SK-N-SH treated with all-trans-retinoic acid at 6 μM for 48 hours (cell line): Measurements from ENCODE around the gene SPRED3.

Experiments used
- ATAC-seq: fragments of 200-7000 bp; cut with Tn5 transposase; 3 replicates; pipeline ENCODE4 v1.9.1; 2020; ENCODE audit warnings: mild to moderate bottlenecking, moderate library complexity
- ARNTL ChIP-seq: fragments of 450-650 bp; formaldehyde crosslinking; IDR thresholded peaks from 2 replicates; pipeline ENCODE4 v1.5.0; 2020; ENCODE audit warnings: low read depth, mild to moderate bottlenecking, moderate library complexity, borderline replicate concordance
- BACH2 ChIP-seq: fragments of 250-450 bp; sonication (Bioruptor Pico); IDR thresholded peaks from 2 replicates; pipeline ENCODE4 v1.9.0; 2021; ENCODE audit warnings: mild to moderate bottlenecking, borderline replicate concordance
- CREB5 ChIP-seq: fragments of 250-450 bp; sonication (Bioruptor Pico); IDR thresholded peaks from 2 replicates; pipeline ENCODE4 v1.5.1; 2020; ENCODE audit warnings: low read depth, mild to moderate bottlenecking, moderate library complexity
- CSDC2 ChIP-seq: fragments of 250-450 bp; sonication (Bioruptor Pico); IDR thresholded peaks from 2 replicates; pipeline ENCODE4 v1.5.0; 2020; ENCODE audit warnings: mild to moderate bottlenecking, moderate library complexity
- ESRRG ChIP-seq: fragments of 250-450 bp; sonication (Bioruptor Pico); IDR thresholded peaks from 2 replicates; pipeline ENCODE4 v1.6.1; 2021; ENCODE audit warnings: mild to moderate bottlenecking
- GLIS3 ChIP-seq: fragments of 250-450 bp; sonication (Bioruptor Pico); IDR thresholded peaks from 2 replicates; pipeline ENCODE4 v1.5.0; 2020; ENCODE audit warnings: mild to moderate bottlenecking, moderate library complexity
- ISL1 ChIP-seq: fragments of 250-450 bp; sonication (Bioruptor Pico); IDR thresholded peaks from 2 replicates; pipeline ENCODE4 v2.1.2; 2022; ENCODE audit warnings: mild to moderate bottlenecking, moderate library complexity
- OSR1 ChIP-seq: fragments of 250-450 bp; sonication (Bioruptor Pico); IDR thresholded peaks from 2 replicates; pipeline ENCODE4 v1.8.0; 2022; ENCODE audit warnings: moderate library complexity, mild to moderate bottlenecking, inconsistent platforms
- PPARA ChIP-seq: fragments of 250-450 bp; sonication (Bioruptor Pico); IDR thresholded peaks from 2 replicates; pipeline ENCODE4 v1.5.0; 2020; ENCODE audit warnings: mild to moderate bottlenecking, borderline replicate concordance
- RARB ChIP-seq: fragments of 250-450 bp; sonication (Bioruptor Pico); IDR thresholded peaks from 2 replicates; pipeline ENCODE4 v1.8.0; 2021; ENCODE audit warnings: mild to moderate bottlenecking, moderate library complexity
- SNAI2 ChIP-seq: fragments of 250-450 bp; sonication (Bioruptor Pico); IDR thresholded peaks from 2 replicates; pipeline ENCODE4 v1.5.0; 2020; ENCODE audit warnings: mild to moderate bottlenecking, moderate library complexity
- TOX ChIP-seq: fragments of 250-450 bp; sonication (Bioruptor Pico); IDR thresholded peaks from 2 replicates; pipeline ENCODE4 v1.8.0; 2021; ENCODE audit warnings: mild to moderate bottlenecking, moderate library complexity, borderline replicate concordance
- ZC3H10 ChIP-seq: fragments of 250-450 bp; sonication (Bioruptor Pico); IDR thresholded peaks from 2 replicates; pipeline ENCODE4 v1.5.1; 2021; ENCODE audit warnings: mild to moderate bottlenecking, moderate library complexity
- ZFP30 ChIP-seq: fragments of 450-650 bp; formaldehyde crosslinking; IDR thresholded peaks from 2 replicates; pipeline ENCODE4 v1.5.0; 2022; ENCODE audit warnings: mild to moderate bottlenecking, moderate library complexity
- ZNF565 ChIP-seq: fragments of 450-650 bp; formaldehyde crosslinking; conservative IDR thresholded peaks from 2 replicates; pipeline ENCODE4 v1.5.0; 2020; ENCODE audit warnings: low read depth, mild to moderate bottlenecking, moderate library complexity
- ZNF70 ChIP-seq: fragments of 450-650 bp; formaldehyde crosslinking; IDR thresholded peaks from 2 replicates; pipeline ENCODE4 v1.5.0; 2020; ENCODE audit warnings: mild to moderate bottlenecking, moderate library complexity
- ZNF8 ChIP-seq: fragments of 450-650 bp; formaldehyde crosslinking; IDR thresholded peaks from 2 replicates; pipeline ENCODE4 v1.5.0; 2020; ENCODE audit warnings: mild to moderate bottlenecking, moderate library complexity
- TF ChIP-seq, protein P1 (sequence below): fragments of 250-450 bp; sonication (Bioruptor Pico); IDR thresholded peaks from 2 replicates; pipeline ENCODE4 v1.8.0; 2020; ENCODE audit warnings: mild to moderate bottlenecking, moderate library complexity, borderline replicate concordance
- TF ChIP-seq, protein P2 (sequence below): fragments of 250-450 bp; sonication (Bioruptor Pico); IDR thresholded peaks from 2 replicates; pipeline ENCODE4 v1.5.1; 2021; ENCODE audit warnings: mild to moderate bottlenecking, moderate library complexity
- TF ChIP-seq, protein P3 (sequence below): fragments of 250-450 bp; sonication (Bioruptor Pico); IDR thresholded peaks from 2 replicates; pipeline ENCODE4 v1.5.0; 2020; ENCODE audit warnings: mild to moderate bottlenecking, moderate library complexity
- TF ChIP-seq, protein P4 (sequence below): fragments of 250-450 bp; sonication (Bioruptor Pico); IDR thresholded peaks from 2 replicates; pipeline ENCODE4 v1.8.0; 2021; ENCODE audit warnings: low read depth, mild to moderate bottlenecking, moderate library complexity, borderline replicate concordance

Gene SPRED3

DNA sequence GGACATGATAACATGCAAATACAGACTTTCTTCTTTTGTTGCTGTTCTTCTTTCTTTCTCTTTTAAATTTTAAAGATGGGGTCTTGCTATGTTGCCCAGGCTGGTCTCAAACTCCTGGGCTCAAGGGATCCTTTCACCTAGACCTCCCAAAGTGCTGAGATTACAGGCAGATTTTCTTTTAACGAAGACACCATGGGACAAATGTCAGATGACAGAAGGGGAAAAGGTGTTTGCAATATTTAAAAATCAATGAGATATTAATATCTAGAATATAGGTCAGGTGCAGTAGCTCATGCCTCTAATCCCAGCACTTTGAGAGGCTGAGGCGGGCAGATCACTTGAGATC, 41.3 kb downstream of the SPRED3 start (continued):
- TF ChIP-seq, protein P1, sequence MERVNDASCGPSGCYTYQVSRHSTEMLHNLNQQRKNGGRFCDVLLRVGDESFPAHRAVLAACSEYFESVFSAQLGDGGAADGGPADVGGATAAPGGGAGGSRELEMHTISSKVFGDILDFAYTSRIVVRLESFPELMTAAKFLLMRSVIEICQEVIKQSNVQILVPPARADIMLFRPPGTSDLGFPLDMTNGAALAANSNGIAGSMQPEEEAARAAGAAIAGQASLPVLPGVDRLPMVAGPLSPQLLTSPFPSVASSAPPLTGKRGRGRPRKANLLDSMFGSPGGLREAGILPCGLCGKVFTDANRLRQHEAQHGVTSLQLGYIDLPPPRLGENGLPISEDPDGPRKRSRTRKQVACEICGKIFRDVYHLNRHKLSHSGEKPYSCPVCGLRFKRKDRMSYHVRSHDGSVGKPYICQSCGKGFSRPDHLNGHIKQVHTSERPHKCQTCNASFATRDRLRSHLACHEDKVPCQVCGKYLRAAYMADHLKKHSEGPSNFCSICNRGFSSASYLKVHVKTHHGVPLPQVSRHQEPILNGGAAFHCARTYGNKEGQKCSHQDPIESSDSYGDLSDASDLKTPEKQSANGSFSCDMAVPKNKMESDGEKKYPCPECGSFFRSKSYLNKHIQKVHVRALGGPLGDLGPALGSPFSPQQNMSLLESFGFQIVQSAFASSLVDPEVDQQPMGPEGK (CRISPR knock-in tag): no peak

- ATAC-seq: no peak
Measured at GRCh38 chr19:38430931-38431330, 42.4 kb downstream of the SPRED3 start.

DNA sequence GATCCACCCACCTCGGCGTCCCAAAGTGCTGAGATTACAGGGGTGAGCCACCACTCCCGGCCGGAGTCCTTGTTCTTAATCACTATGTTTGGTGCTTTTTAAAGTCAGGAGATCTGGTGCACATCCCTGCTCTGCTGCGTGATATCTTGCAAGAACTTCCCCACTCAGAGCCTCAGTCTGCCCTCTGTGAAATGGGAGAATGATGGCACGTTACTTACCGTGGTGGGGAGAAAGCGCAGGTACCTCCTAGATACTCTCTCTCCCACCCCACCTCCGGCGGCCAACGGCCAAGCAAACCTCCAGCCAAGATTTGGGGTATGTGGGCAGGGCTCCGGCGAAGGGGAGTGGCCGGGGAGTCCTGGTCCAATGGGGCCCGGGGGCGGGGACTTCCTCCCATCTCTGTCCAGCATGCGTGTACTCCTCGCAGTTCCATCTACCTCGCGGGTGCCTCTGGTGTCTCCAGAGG, 44.8 kb downstream of the SPRED3 start, which contains the start of gene RYR1:
Gene RYR1, plus strand, starts transcription at position 424 of the 466 bp plus-strand sequence. CDS start 139 bp downstream, outside the sequence.
- ATAC-seq: peak; percentile 92
- TF ChIP-seq OSR1 (CRISPR knock-in tag) (no peak), GLIS3 (CRISPR knock-in tag) (no peak), ESRRG (CRISPR knock-in tag) (no peak), SNAI2 (no peak), ZNF565 (CRISPR knock-in tag) (no peak), TOX (no peak), ZNF70 (no peak), ZNF8 (CRISPR knock-in tag) (no peak), ZFP30 (CRISPR knock-in tag) (no peak), BACH2 (no peak), ISL1 (CRISPR knock-in tag) (no peak), RARB (CRISPR knock-in tag) (no peak)
- TF ChIP-seq, protein P2, sequence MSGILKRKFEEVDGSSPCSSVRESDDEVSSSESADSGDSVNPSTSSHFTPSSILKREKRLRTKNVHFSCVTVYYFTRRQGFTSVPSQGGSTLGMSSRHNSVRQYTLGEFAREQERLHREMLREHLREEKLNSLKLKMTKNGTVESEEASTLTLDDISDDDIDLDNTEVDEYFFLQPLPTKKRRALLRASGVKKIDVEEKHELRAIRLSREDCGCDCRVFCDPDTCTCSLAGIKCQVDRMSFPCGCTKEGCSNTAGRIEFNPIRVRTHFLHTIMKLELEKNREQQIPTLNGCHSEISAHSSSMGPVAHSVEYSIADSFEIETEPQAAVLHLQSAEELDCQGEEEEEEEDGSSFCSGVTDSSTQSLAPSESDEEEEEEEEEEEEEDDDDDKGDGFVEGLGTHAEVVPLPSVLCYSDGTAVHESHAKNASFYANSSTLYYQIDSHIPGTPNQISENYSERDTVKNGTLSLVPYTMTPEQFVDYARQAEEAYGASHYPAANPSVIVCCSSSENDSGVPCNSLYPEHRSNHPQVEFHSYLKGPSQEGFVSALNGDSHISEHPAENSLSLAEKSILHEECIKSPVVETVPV (CRISPR knock-in tag): no peak
- TF ChIP-seq, protein P3, sequence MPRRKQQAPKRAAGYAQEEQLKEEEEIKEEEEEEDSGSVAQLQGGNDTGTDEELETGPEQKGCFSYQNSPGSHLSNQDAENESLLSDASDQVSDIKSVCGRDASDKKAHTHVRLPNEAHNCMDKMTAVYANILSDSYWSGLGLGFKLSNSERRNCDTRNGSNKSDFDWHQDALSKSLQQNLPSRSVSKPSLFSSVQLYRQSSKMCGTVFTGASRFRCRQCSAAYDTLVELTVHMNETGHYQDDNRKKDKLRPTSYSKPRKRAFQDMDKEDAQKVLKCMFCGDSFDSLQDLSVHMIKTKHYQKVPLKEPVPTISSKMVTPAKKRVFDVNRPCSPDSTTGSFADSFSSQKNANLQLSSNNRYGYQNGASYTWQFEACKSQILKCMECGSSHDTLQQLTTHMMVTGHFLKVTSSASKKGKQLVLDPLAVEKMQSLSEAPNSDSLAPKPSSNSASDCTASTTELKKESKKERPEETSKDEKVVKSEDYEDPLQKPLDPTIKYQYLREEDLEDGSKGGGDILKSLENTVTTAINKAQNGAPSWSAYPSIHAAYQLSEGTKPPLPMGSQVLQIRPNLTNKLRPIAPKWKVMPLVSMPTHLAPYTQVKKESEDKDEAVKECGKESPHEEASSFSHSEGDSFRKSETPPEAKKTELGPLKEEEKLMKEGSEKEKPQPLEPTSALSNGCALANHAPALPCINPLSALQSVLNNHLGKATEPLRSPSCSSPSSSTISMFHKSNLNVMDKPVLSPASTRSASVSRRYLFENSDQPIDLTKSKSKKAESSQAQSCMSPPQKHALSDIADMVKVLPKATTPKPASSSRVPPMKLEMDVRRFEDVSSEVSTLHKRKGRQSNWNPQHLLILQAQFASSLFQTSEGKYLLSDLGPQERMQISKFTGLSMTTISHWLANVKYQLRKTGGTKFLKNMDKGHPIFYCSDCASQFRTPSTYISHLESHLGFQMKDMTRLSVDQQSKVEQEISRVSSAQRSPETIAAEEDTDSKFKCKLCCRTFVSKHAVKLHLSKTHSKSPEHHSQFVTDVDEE (CRISPR knock-in tag): no peak

More at GRCh38 chr19:38430931-38431330, 42.4 kb downstream of the SPRED3 start:
- TF ChIP-seq ZNF565 (CRISPR knock-in tag): no peak
- no peak for TF ChIP-seq ESRRG (CRISPR knock-in tag)
- TF ChIP-seq, protein P3 (CRISPR knock-in tag): no peak
- no peak for TF ChIP-seq RARB (CRISPR knock-in tag)
- TF ChIP-seq GLIS3 (CRISPR knock-in tag): no peak
- no peak for TF ChIP-seq ARNTL (CRISPR knock-in tag)
- TF ChIP-seq CSDC2 (CRISPR knock-in tag): no peak
- TF ChIP-seq ZC3H10 (CRISPR knock-in tag): no peak
- TF ChIP-seq OSR1 (CRISPR knock-in tag): no peak
- TF ChIP-seq ZFP30 (CRISPR knock-in tag): no peak

DNA sequence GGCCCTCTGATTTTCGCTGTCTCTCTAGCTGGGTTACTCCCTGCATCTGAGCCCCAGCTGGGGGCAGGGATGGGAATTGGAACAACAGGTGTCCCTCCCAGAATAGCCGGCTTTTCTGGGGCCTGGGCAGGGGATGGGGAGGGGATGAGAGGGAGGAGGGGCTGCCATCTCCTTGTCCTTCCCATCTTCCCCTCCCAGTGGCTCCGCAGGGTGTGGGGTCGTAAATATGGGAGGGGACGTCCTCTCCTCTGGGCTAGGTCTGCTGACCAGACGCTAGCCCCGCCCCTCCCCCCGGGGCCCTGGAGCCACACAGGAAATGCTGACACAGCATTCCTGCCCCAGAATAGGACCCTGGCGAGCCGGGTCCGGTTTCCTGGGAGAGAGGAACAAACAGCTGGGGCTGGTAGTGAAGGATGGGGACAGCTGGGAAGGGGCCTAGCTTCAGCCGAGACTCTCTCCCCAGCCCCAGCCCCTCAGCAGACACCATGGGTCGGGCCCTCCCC, 46.1 kb downstream of the SPRED3 start:
- ATAC-seq: no peak
- TF ChIP-seq PPARA (no peak), ZC3H10 (CRISPR knock-in tag) (no peak), ZNF8 (CRISPR knock-in tag) (no peak), ISL1 (CRISPR knock-in tag) (no peak), RARB (CRISPR knock-in tag) (no peak), CREB5 (no peak)
- TF ChIP-seq, protein P1 (CRISPR knock-in tag): no peak
- TF ChIP-seq, protein P4, sequence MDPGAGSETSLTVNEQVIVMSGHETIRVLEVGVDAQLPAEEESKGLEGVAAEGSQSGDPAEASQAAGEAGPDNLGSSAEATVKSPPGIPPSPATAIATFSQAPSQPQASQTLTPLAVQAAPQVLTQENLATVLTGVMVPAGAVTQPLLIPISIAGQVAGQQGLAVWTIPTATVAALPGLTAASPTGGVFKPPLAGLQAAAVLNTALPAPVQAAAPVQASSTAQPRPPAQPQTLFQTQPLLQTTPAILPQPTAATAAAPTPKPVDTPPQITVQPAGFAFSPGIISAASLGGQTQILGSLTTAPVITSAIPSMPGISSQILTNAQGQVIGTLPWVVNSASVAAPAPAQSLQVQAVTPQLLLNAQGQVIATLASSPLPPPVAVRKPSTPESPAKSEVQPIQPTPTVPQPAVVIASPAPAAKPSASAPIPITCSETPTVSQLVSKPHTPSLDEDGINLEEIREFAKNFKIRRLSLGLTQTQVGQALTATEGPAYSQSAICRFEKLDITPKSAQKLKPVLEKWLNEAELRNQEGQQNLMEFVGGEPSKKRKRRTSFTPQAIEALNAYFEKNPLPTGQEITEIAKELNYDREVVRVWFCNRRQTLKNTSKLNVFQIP (CRISPR knock-in tag): no peak
